K562 (cell line): ENCODE data around the gene CFP. TPM values are rescaled to one million over a fixed set of nuclear protein-coding genes. Genes with fewer than 3 reads are reported as not detected.

Source experiments
- CBFA2T3 ChIP-seq: fragments of 450-650 bp; IDR thresholded peaks from 2 replicates; pipeline ENCODE4 v1.6.1; 2017
- ETV1 ChIP-seq: fragments of 450-650 bp; conservative IDR thresholded peaks from 2 replicates; pipeline ENCODE4 v1.6.1; 2016; ENCODE audit warnings: missing genetic modification characterization, control low read depth, low read depth, missing compliant biosample characterization
- FOXM1 ChIP-seq, 2 experiments: fragments of 450-650 bp in 1 of 2; sonication (generic) in 1 of 2; formaldehyde crosslinking in 1 of 2; IDR thresholded peaks; 2 replicates each; pipeline versions ENCODE4 v1.6.1 to v1.9.0; 2017 to 2022; ENCODE audit warnings: low read depth in 2 of 2, mild to moderate bottlenecking in 2 of 2, missing genetic modification reagents in 1 of 2, moderate library complexity in 1 of 2
- FUS ChIP-seq: fragments of 200-400 bp; formaldehyde crosslinking; optimal IDR thresholded peaks from 2 replicates; pipeline ENCODE3; 2017; ENCODE audit warnings: low read depth, low read length
- HOXB6 ChIP-seq: fragments of 250-450 bp; sonication (Bioruptor Pico); IDR thresholded peaks from 2 replicates; pipeline ENCODE4 v1.5.1; 2022; ENCODE audit warnings: mild to moderate bottlenecking, borderline replicate concordance
- KLF1 ChIP-seq: fragments of 450-650 bp; IDR thresholded peaks from 2 replicates; pipeline ENCODE4 v1.6.1; 2016; ENCODE audit warnings: missing genetic modification characterization, missing compliant biosample characterization
- SIN3B ChIP-seq: fragments of 450-650 bp; IDR thresholded peaks from 2 replicates; pipeline ENCODE4 v1.6.1; 2017; ENCODE audit warnings: low read depth, mild to moderate bottlenecking, moderate library complexity
- SMAD1 ChIP-seq: fragments of 150-350 bp; IDR thresholded peaks from 2 replicates; pipeline ENCODE4 v1.6.1; 2014; ENCODE audit warnings: low read length, low read depth; ENCODE audit not compliant: partially characterized antibody
- TAF9B ChIP-seq: fragments of 450-650 bp; IDR thresholded peaks from 2 replicates; pipeline ENCODE4 v1.6.1; 2018; ENCODE audit warnings: mild to moderate bottlenecking; ENCODE audit not compliant: partially characterized antibody
- TAL1 ChIP-seq: fragments of 450-650 bp; IDR thresholded peaks from 2 replicates; pipeline ENCODE4 v1.6.1; 2016; ENCODE audit warnings: mild to moderate bottlenecking
- THAP7 ChIP-seq: fragments of 250-450 bp; sonication (Bioruptor Pico); IDR thresholded peaks from 2 replicates; pipeline ENCODE4 v1.5.0; 2021
- TRIM24 ChIP-seq, 2 experiments: fragments of 450-650 bp; IDR thresholded peaks; 2 replicates each; pipeline ENCODE4 v1.6.1; 2016
- ZBTB12 ChIP-seq: fragments of 250-450 bp; sonication (Bioruptor Pico); IDR thresholded peaks from 2 replicates; pipeline ENCODE4 v1.4.0; 2020
- ZNF12 ChIP-seq: sonication (generic); formaldehyde crosslinking; IDR thresholded peaks from 2 replicates; pipeline ENCODE4 v1.4.0; 2020; ENCODE audit warnings: mild to moderate bottlenecking, missing genetic modification reagents
- ZNF695 ChIP-seq: fragments of 450-650 bp; formaldehyde crosslinking; IDR thresholded peaks from 2 replicates; pipeline ENCODE4 v1.4.0; 2020; ENCODE audit warnings: mild to moderate bottlenecking, moderate library complexity
- ZNF785 ChIP-seq: fragments of 250-450 bp; sonication (Bioruptor Pico); IDR thresholded peaks from 2 replicates; pipeline ENCODE4 v1.4.0; 2020; ENCODE audit warnings: mild to moderate bottlenecking
- ZSCAN32 ChIP-seq: fragments of 450-650 bp; formaldehyde crosslinking; IDR thresholded peaks from 2 replicates; pipeline ENCODE4 v1.4.0; 2020; ENCODE audit warnings: mild to moderate bottlenecking, moderate library complexity
- polyA plus RNA-seq, 8 experiments: library from polyadenylated mRNA; depleted of rRNA in 4 of 8; stranded (reverse) in 5 of 8; unstranded in 3 of 8; fragments of >200 nt; fragmentation: Nextera tagmentation in 2 of 8; fragmentation: Illumina TruSeq in 1 of 8; extraction: Ambion mirVana in 2 of 8; extraction: Trizol in 1 of 8; gene quantifications; 2 replicates each; pipeline versions ENCODE4 v1.2.1 to v1.2.3, GENCODE V29; 2011 to 2014; ENCODE audit warnings: inconsistent platforms in 1 of 8, missing spikeins in 1 of 8
- total RNA-seq, 7 experiments: library from RNA; depleted of rRNA in 6 of 7; stranded (reverse); fragments of >200 nt in 6 of 7; fragmentation: Illumina TruSeq in 2 of 7; extraction: Trizol in 2 of 7; gene quantifications; 2 replicates each; pipeline versions ENCODE4 v1.2.1 to v1.2.3, GENCODE V29; 2011 to 2021; ENCODE audit warnings: low replicate concordance in 1 of 7
- TF ChIP-seq, protein P1 (sequence below): fragments of 450-650 bp; IDR thresholded peaks from 2 replicates; pipeline ENCODE4 v1.7.0; 2016; ENCODE audit warnings: borderline replicate concordance

Gene CFP
- total and polyA plus RNA-seq, 9 of the 15 experiments (the other 6 are each of a cell fraction or from before 2014, with no cell fraction given), result 0.18 to 2.0 (median 0.55) TPM

GRCh38 chrX:47662144-47662657 is 32.5 kb upstream of the CFP start (continued):
- TF ChIP-seq CBFA2T3 (peak; percentile 92), ZSCAN32 (CRISPR knock-in tag) (no peak), THAP7 (CRISPR knock-in tag) (no peak), SMAD1 (no peak), KLF1 (tag) (peak; percentile 68; the same call in 1 of the 2 replicates), TRIM24 (IDR thresholded peaks at IDR 0.05) (peak; percentile 76 to 84), FOXM1 (IDR thresholded peaks at IDR 0.05; ENCODE audit: low read depth) (peak; percentile 37; the same call in 1 of the 2 replicates), FOXM1 (CRISPR knock-in tag; IDR thresholded peaks at IDR 0.05; ENCODE audit: low read depth) (no peak), TAL1 (peak; percentile 78), ZNF12 (no peak), ZNF695 (no peak), ZBTB12 (CRISPR knock-in tag) (no peak), ETV1 (0 out of 2 replicates have a peak, but pooled peaks have one; percentile 33), TAF9B (peak; percentile 50), SIN3B (no peak), FUS (no peak), HOXB6 (no peak), ZNF785 (CRISPR knock-in tag) (no peak)
- TF ChIP-seq, protein P1, sequence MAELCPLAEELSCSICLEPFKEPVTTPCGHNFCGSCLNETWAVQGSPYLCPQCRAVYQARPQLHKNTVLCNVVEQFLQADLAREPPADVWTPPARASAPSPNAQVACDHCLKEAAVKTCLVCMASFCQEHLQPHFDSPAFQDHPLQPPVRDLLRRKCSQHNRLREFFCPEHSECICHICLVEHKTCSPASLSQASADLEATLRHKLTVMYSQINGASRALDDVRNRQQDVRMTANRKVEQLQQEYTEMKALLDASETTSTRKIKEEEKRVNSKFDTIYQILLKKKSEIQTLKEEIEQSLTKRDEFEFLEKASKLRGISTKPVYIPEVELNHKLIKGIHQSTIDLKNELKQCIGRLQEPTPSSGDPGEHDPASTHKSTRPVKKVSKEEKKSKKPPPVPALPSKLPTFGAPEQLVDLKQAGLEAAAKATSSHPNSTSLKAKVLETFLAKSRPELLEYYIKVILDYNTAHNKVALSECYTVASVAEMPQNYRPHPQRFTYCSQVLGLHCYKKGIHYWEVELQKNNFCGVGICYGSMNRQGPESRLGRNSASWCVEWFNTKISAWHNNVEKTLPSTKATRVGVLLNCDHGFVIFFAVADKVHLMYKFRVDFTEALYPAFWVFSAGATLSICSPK, result no peak
